Limb (tissue), 2 donors: Measurements from ENCODE around the gene TRPV6.
A peak's percentile ranks its signal among the peaks of the same experiment; 100 is the strongest.

Experiments
- DNase-seq, 2 donors: peaks; one replicate each; pipeline ENCODE4 v3.0.0-alpha.2; 2016; ENCODE audit errors: extremely low spot score in 2 of 2

The TRPV6 gene

DNA sequence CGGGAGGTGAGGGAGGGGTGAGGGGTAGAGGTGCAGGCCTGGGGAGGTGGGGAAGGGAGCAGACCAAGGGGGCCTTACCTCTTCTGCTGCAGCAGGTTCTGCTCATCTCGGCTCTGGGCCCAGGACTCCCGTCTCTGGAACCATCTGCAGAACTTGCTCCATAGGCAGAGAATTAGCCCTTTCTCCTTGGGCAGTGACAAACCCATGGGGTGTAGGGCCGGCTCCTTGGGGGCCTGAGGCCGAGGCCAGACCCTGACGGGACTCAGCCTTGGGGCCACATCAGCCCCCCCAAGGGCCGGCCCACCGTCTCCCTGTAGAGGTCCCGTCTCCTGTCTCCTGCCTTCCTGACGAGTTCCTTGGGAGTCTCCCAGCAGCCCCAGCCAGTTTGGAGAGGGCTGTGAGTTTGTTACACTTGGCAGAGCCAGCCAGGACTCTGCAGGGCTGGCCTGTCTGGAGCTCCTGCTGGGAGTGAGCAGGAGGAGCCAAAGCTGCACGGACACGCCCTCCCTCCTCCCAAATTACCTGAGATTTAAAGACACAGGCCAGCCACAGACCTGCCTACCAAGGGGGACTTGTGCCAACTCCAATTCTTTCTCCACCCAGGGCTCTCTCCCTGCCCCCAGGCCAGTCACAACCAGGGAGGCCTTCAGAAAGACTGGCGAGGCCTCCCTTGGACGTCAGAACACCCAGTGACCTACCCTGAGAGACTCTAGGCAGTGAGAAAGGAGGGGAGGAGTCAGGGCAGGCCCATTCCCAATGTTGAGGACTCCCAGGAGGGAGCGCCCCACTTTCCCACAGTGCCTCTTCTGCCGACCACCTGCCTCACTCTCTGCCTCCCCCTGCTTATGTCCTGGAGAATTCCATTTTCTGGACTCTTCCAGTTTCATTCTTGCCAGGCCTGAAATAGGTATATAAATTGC, at the start of gene TRPV6:
Gene TRPV6, minus strand, starts transcription at position 435 of the 920 bp plus-strand sequence.
- DNase-seq, result peak in 1 of 2 donors; percentile 51

DNA sequence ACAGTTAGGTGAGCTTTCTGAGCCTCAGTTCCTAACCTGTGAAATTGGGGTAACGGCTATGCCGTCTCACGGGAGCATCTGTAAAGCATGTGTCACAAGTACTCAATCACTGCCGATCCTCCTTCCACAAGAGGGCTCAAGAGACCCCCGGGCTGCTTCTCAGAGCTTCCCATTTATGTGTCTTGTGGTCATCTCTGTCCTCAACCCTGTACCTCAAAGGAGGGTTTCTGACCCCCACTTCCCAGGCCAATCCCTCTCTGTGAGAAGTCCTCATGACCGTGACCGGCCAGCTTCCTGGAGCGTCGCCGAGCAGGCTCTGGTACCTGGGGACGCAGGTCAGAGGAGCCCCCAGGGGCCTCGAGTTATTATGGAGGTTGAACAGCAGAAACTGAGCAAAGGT, 48.5 kb upstream of the TRPV6 start:
- DNase-seq, result no peak

DNA sequence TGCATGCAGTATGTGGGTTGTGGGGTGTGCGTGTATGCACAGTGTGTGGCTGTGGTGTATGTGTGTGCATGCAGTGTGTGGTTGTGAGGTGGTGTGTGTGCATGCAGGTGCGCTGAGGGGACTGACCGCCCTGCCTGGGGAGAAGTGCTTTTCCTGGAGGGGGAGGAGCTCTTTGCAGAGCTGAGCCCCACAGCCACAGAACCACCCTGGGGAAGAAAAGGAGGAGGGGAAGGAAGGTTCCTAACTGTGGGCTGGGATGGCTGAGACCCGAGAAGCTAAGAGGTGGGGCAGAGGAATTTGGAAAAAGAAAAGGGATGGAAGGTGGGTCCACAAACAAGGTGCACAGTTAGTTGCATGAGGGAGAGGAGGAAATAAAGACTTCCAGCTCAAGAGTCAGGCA, 48.1 kb upstream of the TRPV6 start, which contains the start of gene TRPV5:
Gene TRPV5, minus strand, starts transcription at position 123 of the 400 bp plus-strand sequence. CDS start 287 bp downstream, outside the sequence.
- DNase-seq, result no peak

DNA sequence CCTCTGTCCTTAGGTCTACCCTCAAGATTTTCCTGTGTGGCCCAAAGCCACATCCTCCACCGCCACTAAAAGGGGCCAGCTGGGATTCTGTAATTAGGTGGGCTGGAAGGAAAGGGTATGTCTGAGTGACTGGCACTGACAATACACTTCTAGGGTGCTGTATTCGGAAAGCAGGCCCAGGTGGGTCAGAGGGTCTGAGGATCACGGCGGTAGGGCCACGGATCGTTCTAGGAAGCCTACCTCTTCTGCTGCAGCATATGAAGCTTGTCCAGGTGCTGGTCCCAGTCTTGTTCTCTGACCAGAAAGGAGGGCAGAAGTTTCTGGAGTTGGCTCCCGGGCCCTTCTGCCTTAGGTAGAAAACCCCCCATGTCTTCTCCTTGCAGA, 47.5 kb upstream of the TRPV6 start:
- no peak for DNase-seq

DNA sequence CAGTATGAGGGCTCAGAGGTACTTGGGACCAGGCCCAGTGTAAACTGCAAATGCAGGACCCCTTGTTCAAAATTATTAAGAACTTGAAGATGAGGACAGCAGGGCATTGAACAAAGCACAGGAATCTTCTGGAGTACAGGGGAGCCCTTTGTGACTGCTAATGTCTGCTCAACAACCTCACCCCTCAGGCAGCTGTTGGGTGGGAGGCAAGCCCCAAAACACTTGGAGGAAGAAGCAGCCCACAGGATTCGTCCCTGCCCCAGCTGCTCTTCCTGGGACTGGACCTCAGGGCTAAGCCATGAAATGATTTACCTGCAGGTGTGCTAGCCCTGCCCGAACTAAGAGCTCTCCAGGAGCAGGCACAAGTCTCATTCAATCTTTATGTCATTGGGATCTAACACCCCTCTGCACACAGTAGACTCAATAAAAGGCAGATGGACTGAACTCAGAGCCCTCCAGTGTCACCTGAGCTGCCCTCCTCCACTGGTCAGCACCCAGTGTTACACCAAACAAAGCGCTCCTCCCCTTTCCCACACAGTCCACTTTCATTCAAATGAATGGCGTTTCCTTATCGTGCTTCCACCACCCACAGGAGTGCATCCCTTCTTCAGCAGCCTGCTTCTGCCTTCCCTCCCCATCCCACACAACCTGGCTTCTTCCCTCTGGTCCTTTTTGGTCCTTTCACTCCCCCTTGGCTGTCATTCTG, 47.0 kb upstream of the TRPV6 start:
- no peak for DNase-seq

DNA sequence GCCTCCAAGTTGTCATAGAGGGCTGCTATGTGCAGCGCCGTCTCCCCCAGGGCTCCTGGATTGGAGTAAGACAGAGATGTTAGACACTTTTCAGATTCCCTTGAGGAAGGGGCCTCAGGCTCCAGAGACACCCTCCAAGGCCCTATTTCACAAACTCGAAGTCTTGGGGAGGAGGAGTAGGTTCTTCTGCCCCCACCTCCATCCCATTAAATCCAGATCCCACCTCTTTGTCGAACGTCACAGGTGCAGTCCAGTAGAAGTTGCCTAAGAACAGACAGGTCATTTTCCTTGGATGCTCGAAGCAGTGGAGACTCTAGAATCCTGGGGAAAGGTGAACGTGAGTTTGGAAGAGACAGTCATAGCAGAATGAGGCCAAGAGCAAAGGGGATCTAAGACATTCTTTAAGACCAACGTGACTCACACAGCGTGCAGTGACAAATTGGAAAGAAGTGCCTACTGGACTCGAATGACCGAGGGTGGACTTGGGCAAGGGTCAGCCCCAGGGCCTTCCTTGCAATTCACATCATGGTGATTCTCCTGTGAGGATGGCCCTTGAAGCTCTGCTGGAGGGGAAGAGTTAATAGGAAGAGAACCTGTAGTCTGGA, 44.7 kb upstream of the TRPV6 start:
- no peak for DNase-seq

DNA sequence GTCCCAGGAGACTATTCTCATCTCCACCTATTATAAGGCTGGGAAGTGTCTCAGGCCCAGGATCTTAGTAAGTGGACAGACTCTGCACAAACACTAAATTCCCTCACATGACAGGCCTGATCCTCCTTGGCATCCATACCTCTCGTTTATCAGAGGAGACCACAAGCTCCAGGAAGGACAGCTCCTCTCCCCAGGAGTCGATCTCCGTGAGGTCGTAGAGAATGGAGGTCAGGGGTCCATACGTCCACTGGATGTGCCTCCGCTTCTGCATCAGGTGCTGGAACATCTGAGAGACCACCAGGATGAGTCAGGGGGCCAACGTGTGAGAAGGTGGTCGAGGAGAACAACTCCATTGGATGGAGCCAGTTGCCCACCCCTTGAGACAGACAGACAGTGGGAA, 42.4 kb upstream of the TRPV6 start:
- no peak for DNase-seq

DNA sequence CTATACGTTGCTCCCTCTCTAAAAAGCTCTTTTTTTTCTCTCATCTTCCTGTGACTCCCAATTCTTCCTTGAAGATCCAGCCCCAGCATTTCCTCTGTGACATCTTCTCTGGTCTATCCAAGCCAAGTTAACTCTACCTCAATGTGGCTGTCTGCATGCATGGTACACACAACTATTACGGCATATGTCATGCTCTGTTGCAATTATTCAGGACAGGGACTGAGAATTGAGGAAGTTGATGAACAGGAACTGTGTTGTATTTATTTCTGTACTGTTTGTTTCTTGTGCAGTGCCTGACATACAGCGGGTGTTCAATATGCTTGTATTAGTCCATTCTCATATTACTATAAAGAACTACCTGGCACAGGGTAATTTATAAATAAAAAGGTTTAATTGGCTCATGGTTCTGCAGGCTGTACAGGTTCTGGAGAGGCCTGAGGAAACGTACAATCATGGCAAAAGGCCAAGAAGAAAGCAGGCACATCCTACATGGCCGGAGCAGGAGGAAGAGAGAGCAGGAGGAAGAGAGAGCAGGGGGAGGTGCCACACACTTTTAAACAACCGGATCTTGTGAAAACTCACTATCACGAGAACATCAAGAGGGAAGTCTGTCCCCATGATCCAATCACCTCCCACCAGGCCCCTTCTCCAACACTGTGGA, 41.7 kb upstream of the TRPV6 start:
- no peak for DNase-seq

DNA sequence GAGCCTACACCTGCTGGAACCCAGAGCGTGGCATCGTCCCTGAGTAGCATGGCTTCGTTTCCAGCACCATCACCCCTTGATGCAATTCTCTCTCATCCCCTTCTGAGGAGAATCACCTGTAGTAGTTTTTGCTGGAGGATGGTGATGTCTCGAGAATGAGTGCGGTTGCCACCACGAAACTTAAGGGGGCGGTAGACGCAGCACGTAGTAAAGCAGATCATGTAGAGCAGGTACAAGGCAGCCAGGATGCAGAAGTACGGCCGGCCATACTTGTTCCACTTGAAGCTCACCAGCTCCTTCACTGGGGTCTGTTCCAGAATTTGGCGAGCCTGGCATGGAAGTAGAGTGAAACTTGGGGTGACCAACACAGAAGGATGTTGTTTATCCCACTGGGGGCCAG, 39.9 kb upstream of the TRPV6 start:
- DNase-seq, result no peak

DNA sequence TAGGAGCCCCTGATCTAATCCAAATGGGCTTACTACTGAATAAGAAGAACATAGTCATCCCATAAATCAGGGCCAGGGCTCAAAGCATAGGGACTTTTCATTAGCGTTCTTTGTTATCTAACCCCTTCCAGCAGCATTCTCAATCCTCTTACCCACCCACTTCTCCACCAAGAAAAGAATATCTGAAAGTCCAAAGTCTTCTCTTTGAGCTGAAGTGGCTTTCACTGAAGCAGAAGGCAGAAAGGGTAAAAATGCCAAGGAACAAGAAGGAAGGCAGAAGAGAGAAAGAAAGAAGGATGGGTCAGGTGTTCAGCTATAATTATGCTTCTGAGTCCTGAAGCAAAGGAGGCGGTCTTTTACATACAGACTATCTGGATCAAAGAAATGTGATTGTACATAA, 37.8 kb upstream of the TRPV6 start:
- no peak for DNase-seq

DNA sequence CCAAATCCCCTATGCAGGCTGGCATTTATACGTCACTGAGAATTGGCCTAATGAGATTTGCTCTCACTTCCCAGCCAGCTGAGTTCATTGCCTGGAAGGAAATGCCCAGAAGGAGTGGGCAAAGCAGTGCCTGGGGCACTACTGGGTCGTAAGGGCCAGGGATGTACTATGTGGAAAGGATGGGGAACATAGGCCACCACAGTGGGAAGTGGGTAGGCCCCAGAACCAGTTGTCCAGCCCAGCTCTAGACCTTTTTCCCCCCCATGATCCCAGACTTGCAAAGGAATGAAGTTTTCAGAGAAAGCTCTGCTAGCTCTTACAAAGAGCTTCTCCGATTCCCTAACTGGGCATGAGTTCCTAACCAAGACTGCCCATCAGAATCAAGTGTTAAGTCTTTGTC, 34.1 kb upstream of the TRPV6 start:
- no peak for DNase-seq

DNA sequence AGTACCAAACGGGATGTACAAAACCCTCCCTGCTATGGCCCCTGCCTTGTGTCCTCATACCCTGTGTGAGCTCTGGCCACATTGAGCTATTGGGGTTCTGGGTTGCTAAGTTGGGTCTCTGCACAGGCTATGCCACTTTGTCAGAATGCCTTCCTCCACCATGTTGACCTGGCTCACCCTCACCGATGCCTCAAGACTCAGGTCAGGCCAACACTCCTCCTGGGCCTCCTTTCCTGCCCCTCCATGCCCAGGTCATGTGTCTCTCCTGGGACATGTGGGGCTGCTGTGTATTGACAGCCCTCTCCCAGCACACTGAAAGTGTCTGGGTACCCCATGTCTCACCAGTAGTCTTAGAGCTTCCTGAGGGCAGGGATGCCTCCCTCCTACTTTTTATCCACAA, 33.4 kb upstream of the TRPV6 start:
- no peak for DNase-seq

DNA sequence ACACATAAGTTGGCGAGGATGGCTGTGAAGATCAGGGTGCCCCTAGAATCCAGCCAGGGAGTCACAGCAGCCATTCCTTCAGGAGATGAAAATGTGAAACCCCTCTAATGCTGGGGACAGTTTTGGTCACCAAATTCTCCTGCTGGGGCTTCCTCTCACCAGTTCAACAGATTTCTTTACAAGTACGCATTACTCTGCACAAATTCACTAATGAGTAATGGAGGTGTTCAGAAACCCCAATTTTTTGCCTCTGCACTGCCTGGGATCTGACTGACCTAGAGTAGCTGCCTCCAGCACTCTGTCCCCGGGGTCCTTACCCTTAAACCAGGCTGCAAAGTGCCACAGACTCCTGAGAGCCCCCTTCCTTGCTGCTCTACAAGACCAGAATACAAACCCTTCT, 31.9 kb upstream of the TRPV6 start:
- DNase-seq, result no peak

DNA sequence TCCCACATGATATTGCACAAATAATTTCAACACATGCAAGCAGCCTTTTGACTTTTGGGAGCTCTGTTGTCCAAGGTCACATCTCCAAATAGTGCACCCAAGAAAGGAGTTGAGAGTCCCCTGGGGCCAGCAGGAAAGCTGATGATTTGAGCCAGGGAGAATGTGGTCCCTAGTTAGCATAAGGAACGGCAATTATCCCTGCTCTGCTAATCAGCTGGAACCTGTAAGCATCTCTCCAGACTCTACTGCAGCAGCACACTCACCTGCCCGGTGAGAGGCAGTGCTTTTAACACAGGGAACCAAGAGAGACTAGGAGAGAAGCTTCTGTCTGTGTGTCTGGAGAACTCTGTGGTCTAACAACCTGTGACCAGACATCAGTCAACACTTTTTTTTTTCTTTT, 31.0 kb upstream of the TRPV6 start:
- DNase-seq, result no peak

DNA sequence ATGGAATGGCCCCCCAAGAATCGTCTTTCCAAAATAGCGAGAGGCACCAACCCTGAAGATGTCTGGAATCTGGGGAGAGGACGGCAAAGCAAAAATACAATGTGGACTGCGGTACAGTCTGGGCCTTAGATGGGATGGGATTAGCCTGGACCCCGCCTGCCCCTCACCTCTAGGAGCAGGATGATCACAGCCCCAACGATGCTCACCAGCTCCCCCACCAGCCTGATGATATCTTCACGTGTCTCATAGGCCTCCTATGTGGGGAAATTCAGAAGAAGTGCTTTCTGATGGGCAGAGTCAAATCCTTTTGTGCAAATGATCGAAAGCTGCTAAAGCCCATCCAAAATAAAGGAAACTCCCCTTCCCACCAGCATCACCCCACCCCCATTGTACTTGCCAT, 29.8 kb upstream of the TRPV6 start:
- no peak for DNase-seq

DNA sequence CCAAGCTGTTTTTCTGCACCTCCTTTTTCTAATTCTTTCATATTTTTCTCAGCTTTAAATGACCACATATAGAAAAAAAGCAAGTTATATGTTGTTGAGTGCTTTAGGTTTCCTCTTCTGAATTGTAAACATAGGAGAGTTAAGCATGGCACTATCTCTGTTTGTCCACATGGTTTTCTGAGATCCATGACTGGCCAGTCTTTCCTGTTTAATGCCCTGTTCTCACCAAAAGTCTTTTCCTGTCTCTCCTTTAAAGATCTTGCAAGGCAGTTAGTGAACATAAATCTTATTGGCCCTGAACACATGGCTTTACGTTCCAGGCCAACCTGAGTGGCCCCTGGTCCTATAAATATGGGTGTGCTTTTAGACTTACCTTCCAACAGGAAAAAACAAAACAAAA, 28.6 kb upstream of the TRPV6 start:
- DNase-seq, result no peak

DNA sequence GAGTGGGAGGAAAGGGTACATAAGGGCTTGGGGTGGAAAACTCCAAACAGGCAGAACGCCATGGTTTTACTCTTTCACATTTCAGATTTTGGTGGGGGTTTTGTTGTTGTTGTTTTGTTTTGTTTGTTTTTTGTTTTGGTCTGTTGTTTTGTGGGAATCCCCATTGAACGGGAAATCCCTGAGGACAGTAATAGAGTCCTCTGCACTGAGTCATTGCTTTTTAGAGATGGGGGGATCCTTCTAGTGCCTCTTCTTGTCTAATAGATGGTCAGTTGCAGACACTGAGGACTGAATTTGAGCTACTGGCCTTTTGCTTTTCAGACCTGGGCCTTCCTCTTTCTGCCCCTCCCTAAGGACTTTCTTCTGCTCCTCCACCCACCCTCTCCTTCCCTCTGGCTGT, 28.0 kb upstream of the TRPV6 start:
- no peak for DNase-seq

DNA sequence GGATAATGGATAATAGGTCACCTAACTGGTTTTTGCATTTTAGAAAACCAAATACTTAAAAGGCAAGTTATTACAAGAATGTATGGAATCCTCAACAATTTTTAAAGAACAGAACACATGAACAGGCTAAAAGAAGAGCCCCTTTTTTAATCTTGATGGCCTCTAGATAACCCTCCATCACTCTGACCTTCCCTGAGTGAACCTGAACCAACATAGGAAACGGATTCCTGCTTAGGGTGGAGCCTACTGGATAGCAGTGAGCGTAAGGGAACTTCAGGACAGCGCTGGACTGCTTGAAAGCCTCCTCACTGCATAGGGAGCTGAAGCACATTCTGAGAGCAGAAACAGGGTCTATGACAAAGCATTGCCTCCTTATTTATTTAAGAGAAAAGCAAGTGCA, 27.5 kb upstream of the TRPV6 start:
- no peak for DNase-seq

DNA sequence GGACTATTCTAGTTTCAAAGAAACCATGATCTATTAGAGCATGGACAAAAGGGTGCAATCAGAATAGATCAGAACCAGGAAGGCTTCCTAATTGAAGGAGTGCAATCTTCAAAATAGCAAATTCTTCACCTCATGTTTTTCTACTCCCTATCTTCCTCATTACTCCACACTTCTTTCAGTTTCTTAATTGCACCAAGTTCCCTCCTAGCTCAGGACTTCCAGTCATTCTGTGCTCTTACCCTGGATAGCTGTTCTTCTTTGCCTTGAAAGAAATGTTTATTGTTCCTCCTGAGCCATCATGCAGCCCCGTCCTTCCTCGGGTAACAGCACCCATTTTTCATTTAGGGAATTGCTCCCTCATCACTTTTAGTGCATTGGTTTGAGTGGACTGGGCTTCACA, 24.9 kb upstream of the TRPV6 start:
- DNase-seq, result no peak

DNA sequence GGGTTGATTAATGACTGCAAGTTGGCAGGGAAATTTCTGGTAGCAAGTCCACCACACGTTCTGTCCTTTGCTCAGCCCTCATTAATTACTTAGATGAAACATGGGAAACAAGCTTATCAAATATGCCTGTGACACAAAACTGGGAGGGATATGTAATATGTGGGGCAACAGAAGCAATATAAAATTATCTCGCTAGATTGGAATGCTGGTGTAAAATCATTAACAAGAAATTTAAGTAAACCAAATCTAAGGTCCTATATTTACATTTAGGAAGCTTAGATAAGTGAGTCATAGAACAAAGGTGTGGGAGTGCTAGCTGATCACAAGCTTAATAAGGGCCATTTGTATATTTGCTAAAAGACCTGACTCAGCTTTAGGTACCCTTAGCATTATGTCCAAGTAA, 24.5 kb upstream of the TRPV6 start:
- no peak for DNase-seq

DNA sequence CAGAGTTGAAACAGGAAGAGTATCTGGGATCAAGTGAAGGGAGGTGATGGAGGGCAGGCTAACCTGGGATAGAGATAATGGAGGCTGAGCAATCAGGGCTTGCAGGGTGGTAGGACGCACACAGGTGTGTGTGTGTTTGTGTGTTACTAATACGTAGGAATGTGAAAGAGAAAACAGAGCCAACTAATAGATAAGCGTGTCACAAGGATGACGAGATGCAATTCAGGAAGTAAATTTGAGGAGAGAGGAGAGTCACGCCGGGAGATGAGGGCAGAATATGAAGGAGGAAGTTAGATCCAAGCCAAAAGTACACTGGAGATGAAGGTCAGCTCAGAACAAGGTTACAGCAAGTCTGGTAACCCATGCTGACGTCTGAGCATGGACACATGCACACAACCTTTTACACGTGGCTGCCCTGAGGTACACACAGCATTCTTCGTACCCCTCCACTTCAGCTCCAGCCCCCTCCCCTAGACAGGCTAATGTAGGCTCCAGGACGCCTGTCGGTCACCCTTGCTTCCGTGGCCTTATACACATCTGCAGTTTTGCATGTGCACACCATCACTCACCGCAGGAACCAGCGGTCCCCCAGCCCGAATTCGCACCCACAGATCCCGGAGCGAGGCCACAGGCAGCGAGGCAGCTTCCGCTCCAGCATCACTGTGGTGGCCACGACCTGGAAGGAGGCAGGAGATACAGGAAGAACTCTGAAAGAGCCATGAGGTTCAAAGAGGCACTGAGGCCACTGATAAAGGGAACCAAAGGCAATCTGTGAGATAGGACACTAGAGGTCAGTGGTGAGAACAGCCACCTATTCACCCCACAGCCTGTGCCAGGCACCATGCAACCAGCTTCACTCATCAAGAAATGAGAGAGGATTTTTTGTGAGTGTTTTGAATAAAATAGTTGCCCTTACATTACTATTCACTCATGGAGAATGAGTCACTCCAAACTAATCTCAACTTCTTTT, 23.7 kb upstream of the TRPV6 start:
- no peak for DNase-seq
